Cardiac fibroblast (primary cell): ENCODE results near the gene TOM1.

ENCODE experiments used
- DNase-seq, 2 donors: peaks; one replicate each; pipeline versions ENCODE4 v3.0.0 to v3.0.0-alpha.2; 2010; ENCODE audit warnings: low read depth in 2 of 2
- H3K4me3 ChIP-seq, 2 donors: replicated peaks in 1 of 2; 1 replicate in 1 of 2; 2 replicates in 1 of 2; pipeline ENCODE4 v1.5.1; 2011; ENCODE audit warnings: low read depth in 2 of 2, low read length in 2 of 2, mild to moderate bottlenecking in 2 of 2, moderate library complexity in 1 of 2
- TF ChIP-seq, protein P1 (sequence below): IDR thresholded peaks from one replicate; pipeline ENCODE4 v1.5.1; 2011; ENCODE audit warnings: low read depth, mild to moderate bottlenecking, low read length, inconsistent platforms

TOM1 gene

DNA sequence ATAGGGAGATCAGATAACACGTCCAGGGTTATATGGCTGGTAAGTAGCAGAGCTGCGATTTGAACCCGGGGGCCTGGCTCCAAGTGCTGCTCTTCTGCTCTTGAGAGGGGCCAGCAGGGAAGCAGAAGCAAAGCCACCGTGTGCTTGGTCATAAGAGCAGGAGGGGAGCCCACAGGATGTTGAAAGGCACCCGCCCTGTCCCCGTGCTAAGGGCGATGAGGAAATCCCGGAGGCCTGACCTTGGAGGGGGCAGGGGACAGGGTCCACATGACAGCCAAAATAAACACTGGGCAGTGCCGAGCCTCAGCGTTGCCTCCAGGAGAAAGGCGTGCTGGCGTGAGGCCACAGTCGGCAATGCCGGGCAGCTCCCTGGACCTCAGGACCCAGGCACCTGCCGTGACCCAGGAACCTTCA lies 28.8 kb downstream of the TOM1 start:
- TF ChIP-seq, protein P1, sequence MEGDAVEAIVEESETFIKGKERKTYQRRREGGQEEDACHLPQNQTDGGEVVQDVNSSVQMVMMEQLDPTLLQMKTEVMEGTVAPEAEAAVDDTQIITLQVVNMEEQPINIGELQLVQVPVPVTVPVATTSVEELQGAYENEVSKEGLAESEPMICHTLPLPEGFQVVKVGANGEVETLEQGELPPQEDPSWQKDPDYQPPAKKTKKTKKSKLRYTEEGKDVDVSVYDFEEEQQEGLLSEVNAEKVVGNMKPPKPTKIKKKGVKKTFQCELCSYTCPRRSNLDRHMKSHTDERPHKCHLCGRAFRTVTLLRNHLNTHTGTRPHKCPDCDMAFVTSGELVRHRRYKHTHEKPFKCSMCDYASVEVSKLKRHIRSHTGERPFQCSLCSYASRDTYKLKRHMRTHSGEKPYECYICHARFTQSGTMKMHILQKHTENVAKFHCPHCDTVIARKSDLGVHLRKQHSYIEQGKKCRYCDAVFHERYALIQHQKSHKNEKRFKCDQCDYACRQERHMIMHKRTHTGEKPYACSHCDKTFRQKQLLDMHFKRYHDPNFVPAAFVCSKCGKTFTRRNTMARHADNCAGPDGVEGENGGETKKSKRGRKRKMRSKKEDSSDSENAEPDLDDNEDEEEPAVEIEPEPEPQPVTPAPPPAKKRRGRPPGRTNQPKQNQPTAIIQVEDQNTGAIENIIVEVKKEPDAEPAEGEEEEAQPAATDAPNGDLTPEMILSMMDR: no peak
- DNase-seq: no peak
- no peak overlapping the region for H3K4me3 ChIP-seq

DNA sequence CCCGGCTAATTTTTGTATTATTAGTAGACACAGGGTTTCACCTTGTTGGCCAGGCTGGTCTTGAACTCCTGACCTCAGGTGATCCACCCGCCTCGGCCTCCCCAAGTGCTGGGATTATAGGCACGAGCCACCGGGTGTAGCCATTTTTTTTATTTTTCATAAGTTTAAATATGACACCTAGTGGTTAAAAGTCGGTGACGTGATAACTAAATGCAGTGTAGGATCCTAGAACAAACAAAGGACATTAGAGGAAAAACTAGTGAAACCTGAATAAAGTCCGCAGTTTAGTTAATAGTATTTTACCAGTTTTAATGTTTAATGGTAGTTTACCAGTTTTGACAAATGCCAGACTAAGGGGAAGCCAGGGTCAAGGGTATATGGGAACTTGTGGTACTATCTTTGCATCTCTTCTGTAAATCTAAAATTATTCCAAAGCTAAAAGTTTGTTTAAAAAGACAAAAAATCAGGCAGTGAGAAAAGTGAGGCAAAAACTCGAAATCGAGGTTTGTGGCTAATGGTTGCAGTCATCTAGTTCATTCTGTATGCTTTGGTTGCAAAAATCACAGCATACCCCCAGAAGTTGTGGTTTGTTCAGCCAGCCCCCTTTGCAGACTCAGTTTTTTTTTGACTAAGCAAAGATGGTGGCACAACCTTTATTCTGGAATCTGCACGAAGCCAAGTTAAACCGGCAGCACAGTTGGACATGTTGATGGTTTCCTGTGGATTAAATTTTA lies 29.6 kb downstream of the TOM1 start:
- TF ChIP-seq, protein P1: no peak
- H3K4me3 ChIP-seq: no peak overlapping the region

DNA sequence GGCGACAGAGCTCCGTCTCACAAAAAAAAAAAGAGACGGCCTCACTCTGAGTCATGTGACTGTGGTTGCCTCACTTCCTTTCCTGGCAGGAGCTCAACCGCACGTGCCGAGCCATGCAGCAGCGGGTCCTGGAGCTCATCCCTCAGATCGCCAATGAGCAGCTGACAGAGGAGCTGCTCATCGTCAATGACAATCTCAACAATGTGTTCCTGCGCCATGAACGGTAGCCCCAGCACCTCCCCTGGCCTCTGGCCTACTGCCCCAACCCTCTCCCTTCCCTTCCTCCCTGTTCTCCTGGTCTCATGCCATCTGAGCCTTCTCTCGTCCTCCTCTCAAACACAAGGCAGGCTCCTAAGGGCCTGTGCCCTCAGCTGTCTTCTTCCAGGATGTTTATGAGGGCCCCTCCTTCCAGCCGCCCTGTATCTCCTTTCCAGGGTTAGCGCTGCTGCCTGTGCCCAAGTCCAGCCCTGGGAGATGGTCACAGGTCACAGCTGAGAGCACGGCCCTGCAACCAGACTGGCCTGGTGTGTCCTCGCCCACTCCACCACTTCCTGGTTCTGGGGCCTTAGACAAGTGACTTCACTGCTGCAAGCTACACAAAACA lies 30.7 kb downstream of the TOM1 start:
- DNase-seq: peak; percentile 89 to 94
- TF ChIP-seq, protein P1: no peak
- H3K4me3 ChIP-seq: no peak overlapping the region

More for the DNA sequence above, 29.6 kb downstream of the TOM1 start:
- DNase-seq: no peak

DNA sequence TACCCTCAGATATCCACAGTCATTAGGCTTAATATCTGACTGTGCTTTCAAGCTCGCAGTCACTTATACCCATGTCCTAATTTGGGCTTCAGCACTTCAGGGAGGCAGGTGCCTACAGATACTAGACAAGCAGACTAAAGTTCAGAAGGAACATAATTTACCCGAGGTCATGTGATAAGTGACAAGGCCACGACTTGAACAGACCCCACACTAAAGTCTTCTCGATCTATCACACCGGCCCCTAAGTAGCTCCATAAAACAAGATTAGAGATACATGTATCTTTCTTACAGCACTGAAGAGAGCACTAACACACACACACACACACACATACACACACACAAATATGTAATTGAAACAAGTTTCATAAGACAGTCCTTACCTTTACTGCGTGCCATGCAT lies 32.6 kb downstream of the TOM1 start:
- no peak for DNase-seq
- no peak overlapping the region for H3K4me3 ChIP-seq
- TF ChIP-seq, protein P1: no peak

DNA sequence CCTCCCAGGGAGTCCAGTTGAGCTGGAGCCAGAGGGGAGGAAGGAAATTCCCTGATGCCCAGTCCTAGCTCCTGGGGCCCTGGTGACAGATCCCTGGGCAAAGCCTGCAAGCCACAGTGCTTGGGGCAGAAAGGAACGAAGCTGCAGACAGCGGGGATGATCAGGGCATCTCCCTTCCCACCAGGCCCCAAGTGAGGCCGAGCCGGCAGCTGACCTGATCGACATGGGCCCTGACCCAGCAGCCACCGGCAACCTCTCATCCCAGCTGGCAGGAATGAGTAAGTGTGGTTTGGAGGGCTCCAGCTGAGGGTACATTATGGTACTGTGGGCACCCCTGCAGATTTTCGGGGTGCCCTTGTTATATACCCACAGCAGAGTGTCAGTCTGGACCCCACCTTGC lies 33.5 kb downstream of the TOM1 start:
- H3K4me3 ChIP-seq: no peak overlapping the region
- DNase-seq: no peak
- TF ChIP-seq, protein P1: no peak

DNA sequence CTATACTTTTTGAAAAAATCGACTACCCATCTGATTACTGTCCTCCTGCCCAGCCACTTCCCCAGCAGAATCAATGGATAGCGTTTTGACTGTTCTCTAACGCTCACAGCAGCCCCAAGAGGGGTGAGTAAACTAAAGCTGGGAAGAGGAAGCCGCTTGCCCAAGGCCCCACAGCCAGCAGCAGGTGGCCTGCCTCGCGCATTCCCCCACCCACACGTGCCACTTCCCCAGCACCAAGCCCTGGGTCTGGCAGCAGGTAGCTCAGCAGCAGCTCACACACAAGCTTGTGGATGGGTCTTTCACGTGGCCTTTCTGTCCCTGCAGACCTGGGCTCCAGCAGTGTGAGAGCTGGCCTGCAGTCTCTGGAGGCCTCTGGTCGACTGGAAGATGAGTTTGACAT lies 34.3 kb downstream of the TOM1 start:
- DNase-seq: no peak
- TF ChIP-seq, protein P1: no peak

DNA sequence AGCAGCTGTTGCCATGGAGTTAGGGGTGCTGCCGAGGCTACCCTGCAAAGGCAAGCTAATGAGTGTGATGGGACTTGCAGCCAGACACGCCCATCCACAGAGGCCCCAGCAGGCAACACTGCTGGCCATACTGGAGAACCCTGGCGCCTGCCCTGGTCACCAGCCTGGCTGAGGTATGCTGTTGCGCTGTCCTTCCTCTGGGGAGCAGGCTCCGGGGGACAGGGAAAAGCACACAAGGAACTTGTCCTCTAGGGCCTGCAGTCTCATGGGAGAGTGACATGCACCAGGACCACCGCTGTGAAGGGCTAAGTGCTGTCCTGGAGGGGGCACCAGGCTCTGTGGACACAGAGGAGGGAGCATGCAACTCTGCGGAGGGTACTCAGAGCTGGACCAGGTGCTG lies 35.8 kb downstream of the TOM1 start:
- TF ChIP-seq, protein P1: no peak
- DNase-seq: no peak
- no peak overlapping the region for H3K4me3 ChIP-seq

More for the DNA sequence above, 34.3 kb downstream of the TOM1 start:
- H3K4me3 ChIP-seq: no peak overlapping the region
